A549 (cell line): ENCODE results near the gene SOX10. TPM values are rescaled to one million over a fixed set of nuclear protein-coding genes. Genes with fewer than 3 reads are reported as not detected.

Experiments
- ATAC-seq, 2 experiments: fragments of 200-7000 bp in 1 of 2; fragments of >200 bp in 1 of 2; cut with Nextera tagmentation in 1 of 2; cut with Tn5 transposase in 1 of 2; 3 replicates each; pipeline versions ENCODE4 v1.8.0 to v1.9.1; 2018 to 2020; ENCODE audit warnings: mild to moderate bottlenecking in 1 of 2, moderate library complexity in 1 of 2
- CTCF ChIA-PET: fragments of 300-600 bp; sonication (Branson Sonifier 250); formaldehyde crosslinking; extraction: SDS; loops from one replicate; lab custom pipeline; 2021; ENCODE audit warnings: antibody characterized with exemption, inconsistent platforms; lab: Yijun Ruan, JAX
- POLR2A ChIA-PET: fragments of 350-600 bp; formaldehyde crosslinking; extraction: SDS; loops from one replicate; lab custom pipeline; 2021; ENCODE audit warnings: antibody characterized with exemption, inconsistent platforms; lab: Yijun Ruan, JAX
- DNase-seq, 2 experiments: peaks; one replicate each; pipeline versions ENCODE4 v3.0.0 to v3.0.0-alpha.2; 2011 to 2016; ENCODE audit warnings: low read depth in 1 of 2, low spot score in 1 of 2
- FAIRE-seq: peaks from 2 replicates; lab custom pipeline; 2011; peaks lifted over from hg19 to GRCh38; lab: Jason Lieb, UNC
- H3K27ac ChIP-seq, 2 experiments: fragments of >200 bp; sonication (Bioruptor Twin); formaldehyde crosslinking; 3 replicates each; pipeline ENCODE4 v1.5.1; 2016 to 2017
- H3K4me1 ChIP-seq: fragments of >200 bp; sonication (Bioruptor Twin); formaldehyde crosslinking; 3 replicates; pipeline ENCODE4 v1.6.1; 2016
- H3K4me2 ChIP-seq: fragments of >200 bp; sonication (Bioruptor Twin); formaldehyde crosslinking; 3 replicates; pipeline ENCODE4 v1.6.1; 2016
- H3K4me3 ChIP-seq: fragments of >200 bp; sonication (Bioruptor Twin); formaldehyde crosslinking; 3 replicates; pipeline ENCODE4 v1.5.1; 2016
- H3K9me3 ChIP-seq: fragments of >200 bp; sonication (Bioruptor Twin); formaldehyde crosslinking; 3 replicates; pipeline ENCODE4 v1.6.1; 2016
- CBX2 ChIP-seq: fragments of 200-600 bp; sonication (generic); IDR thresholded peaks from 2 replicates; pipeline ENCODE4 v1.6.1; 2016; ENCODE audit warnings: low read depth, mild to moderate bottlenecking, borderline replicate concordance
- CHD4 ChIP-seq: fragments of 200-600 bp; sonication (generic); IDR thresholded peaks from 2 replicates; pipeline ENCODE4 v1.6.1; 2016; ENCODE audit warnings: antibody characterized with exemption, mild to moderate bottlenecking, borderline replicate concordance
- ESRRA ChIP-seq: fragments of 150-350 bp; IDR thresholded peaks from 2 replicates; pipeline ENCODE4 v1.6.1; 2014; ENCODE audit warnings: mild to moderate bottlenecking, low read length, borderline replicate concordance
- FOXS1 ChIP-seq: fragments of 250-450 bp; sonication (Bioruptor Pico); IDR thresholded peaks from 2 replicates; pipeline ENCODE4 v1.5.0; 2020; ENCODE audit warnings: mild to moderate bottlenecking, moderate library complexity
- HOXA7 ChIP-seq: fragments of 250-450 bp; sonication (Bioruptor Pico); IDR thresholded peaks from 2 replicates; pipeline ENCODE4 v1.5.0; 2020; ENCODE audit warnings: mild to moderate bottlenecking, moderate library complexity
- KDM5A ChIP-seq: fragments of 200-600 bp; sonication (generic); IDR thresholded peaks from 2 replicates; pipeline ENCODE4 v1.6.1; 2016; ENCODE audit warnings: antibody characterized with exemption, mild to moderate bottlenecking
- MAFK ChIP-seq: fragments of 450-650 bp; IDR thresholded peaks from 2 replicates; pipeline ENCODE4 v1.6.1; 2014; ENCODE audit not compliant: partially characterized antibody
- POLR2AphosphoS2 ChIP-seq: conservative IDR thresholded peaks from 2 replicates; pipeline ENCODE4 v1.6.1; 2012; ENCODE audit warnings: low read length, improper control_type of control experiment, inconsistent platforms
- SREBF2 ChIP-seq: fragments of 450-650 bp; IDR thresholded peaks from 2 replicates; pipeline ENCODE4 v1.6.1; 2014; ENCODE audit warnings: mild to moderate bottlenecking, moderate library complexity
- ZFP36 ChIP-seq: fragments of 450-650 bp; IDR thresholded peaks from 2 replicates; pipeline ENCODE4 v1.6.1; 2014; ENCODE audit warnings: borderline replicate concordance; ENCODE audit not compliant: partially characterized antibody
- ZSCAN20 ChIP-seq: fragments of 250-450 bp; sonication (Bioruptor Pico); IDR thresholded peaks from 2 replicates; pipeline ENCODE4 v1.8.0; 2022; ENCODE audit warnings: mild to moderate bottlenecking, moderate library complexity
- WGBS: methylation state at CpG from one replicate; pipeline ENCODE4 v1.1.6; 2017; ENCODE audit errors: missing lambda C conversion rate; 5-methylcytosine and 5-hydroxymethylcytosine counted together
- polyA plus RNA-seq, 4 experiments: library from polyadenylated mRNA; depleted of rRNA in 3 of 4; stranded (reverse); fragments of >200 nt; fragmentation: RNase III in 1 of 4; extraction: RNeasy Plus Mini Kit Qiagen cat#74134 plus additional on column Dnase treatment in 1 of 4; gene quantifications; 2 replicates in 3 of 4; 3 replicates in 1 of 4; pipeline ENCODE4 v1.2.3, GENCODE V29; 2011 to 2017
- TF ChIP-seq, protein P1 (sequence below): fragments of 200-600 bp; sonication (generic); IDR thresholded peaks from 2 replicates; pipeline ENCODE4 v1.6.1; 2016; ENCODE audit warnings: antibody characterized with exemption, mild to moderate bottlenecking, moderate library complexity
- TF ChIP-seq, protein P2 (sequence below): fragments of >200 bp; sonication (Bioruptor Twin); formaldehyde crosslinking; IDR thresholded peaks from 3 replicates; pipeline ENCODE4 v1.5.1; 2016

SOX10 gene
- polyA plus RNA-seq, 2 of the 4 experiments (the other 2 are of a cell fraction): not detected

DNA sequence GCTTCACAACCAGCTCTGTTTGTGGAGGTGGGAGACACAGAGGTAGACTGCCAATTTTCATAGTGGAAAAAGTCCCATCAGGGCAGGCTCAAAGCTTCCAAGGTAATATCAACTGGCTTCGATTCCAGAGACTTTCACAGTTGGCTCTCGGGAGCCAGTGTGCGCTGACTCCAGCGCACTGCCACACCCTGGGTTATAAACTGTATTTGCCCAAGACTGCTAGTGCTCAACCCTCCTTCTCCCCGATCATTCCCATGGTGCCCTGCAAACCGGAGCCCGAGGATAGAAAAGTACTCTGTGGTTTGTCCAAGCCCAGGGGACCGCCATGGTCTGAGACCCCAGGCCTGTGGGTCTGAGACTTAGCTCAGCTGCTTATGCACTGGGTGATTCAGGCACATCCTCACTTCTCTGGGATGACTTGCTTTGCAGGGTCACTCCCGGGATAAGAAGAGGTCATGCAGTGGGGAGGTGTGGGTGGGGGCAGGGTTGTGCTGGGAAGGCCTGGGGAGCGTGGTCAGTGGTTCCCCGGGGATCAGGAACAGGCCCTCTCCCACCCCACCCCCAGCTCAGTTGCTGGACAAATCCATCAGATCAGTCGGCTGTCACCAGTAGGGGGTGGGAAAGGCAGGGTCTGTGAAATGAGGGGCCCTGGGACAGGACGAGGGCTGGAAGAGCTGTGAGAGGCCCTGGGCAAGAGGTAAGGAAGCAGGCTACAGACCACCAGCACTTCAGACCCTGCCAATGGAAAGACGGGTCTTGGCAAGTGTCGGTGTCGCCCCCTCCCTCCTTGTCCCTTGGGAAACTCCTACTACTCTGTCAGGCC lies 46.2 kb upstream of the SOX10 start:
- ChIA-PET POLR2A (no interaction called here), CTCF (interaction anchor here (2.1 kb wide), 1 partner anchor 22 kb away, joined by 6 read pairs; no protein-coding TSS in a partner anchor)
- no peak for TF ChIP-seq CHD4
- no peak for TF ChIP-seq KDM5A
- no peak for TF ChIP-seq MAFK
- H3K4me2 ChIP-seq: no peak overlapping the region
- DNase-seq: no peak
- no peak overlapping the region for H3K4me3 ChIP-seq
- WGBS: 83% methylated on average over 8 of the region's 16 CpGs
- ATAC-seq: no peak
- H3K4me1 ChIP-seq: peaks cover 32% of the 10 kb centered on the region
- H3K27ac ChIP-seq: no peak overlapping the region
- H3K9me3 ChIP-seq: no peaks in the 10 kb centered on the region
- FAIRE-seq: no peak

DNA sequence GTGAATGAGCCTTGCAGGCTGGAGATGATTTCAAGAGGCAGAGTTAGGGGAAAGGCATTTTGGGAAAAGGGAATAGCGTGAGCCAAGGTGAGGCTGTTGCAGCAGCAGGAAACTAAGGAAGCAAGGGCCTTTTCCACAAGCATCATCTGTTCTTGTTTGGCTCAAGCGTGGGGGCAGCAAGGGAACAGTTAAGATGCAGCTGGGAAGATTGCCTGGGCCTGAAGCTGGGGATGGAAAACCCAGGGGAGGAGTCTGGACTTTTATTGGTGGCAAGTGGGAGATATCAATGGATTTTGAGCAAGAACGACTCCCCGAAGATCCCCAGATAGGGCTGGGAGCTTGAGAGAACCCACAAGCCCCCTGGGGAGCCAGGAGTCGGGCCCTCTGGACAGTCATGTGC lies 45.5 kb upstream of the SOX10 start:
- ATAC-seq (no peak), DNase-seq (no peak), FAIRE-seq (no peak)
- POLR2A ChIA-PET: no interaction called here
- Histone ChIP-seq H3K9me3 (no peaks in the 10 kb centered on the region), H3K4me2 (no peak overlapping the region), H3K4me1 (peaks cover 27% of the 10 kb centered on the region), H3K27ac (no peak overlapping the region), H3K4me3 (no peak overlapping the region)
- 64% methylated on average over 5 of the region's 5 CpGs for WGBS
- CTCF ChIA-PET: interaction anchor here (0.9 to 2.1 kb wide), 2 partner anchors 13 to 22 kb away, joined by 3 to 6 read pairs; no protein-coding TSS in a partner anchor
- TF ChIP-seq SREBF2 (no peak), HOXA7 (CRISPR knock-in tag) (no peak), ESRRA (no peak), ZSCAN20 (no peak), FOXS1 (CRISPR knock-in tag) (no peak)
- TF ChIP-seq, protein P1, sequence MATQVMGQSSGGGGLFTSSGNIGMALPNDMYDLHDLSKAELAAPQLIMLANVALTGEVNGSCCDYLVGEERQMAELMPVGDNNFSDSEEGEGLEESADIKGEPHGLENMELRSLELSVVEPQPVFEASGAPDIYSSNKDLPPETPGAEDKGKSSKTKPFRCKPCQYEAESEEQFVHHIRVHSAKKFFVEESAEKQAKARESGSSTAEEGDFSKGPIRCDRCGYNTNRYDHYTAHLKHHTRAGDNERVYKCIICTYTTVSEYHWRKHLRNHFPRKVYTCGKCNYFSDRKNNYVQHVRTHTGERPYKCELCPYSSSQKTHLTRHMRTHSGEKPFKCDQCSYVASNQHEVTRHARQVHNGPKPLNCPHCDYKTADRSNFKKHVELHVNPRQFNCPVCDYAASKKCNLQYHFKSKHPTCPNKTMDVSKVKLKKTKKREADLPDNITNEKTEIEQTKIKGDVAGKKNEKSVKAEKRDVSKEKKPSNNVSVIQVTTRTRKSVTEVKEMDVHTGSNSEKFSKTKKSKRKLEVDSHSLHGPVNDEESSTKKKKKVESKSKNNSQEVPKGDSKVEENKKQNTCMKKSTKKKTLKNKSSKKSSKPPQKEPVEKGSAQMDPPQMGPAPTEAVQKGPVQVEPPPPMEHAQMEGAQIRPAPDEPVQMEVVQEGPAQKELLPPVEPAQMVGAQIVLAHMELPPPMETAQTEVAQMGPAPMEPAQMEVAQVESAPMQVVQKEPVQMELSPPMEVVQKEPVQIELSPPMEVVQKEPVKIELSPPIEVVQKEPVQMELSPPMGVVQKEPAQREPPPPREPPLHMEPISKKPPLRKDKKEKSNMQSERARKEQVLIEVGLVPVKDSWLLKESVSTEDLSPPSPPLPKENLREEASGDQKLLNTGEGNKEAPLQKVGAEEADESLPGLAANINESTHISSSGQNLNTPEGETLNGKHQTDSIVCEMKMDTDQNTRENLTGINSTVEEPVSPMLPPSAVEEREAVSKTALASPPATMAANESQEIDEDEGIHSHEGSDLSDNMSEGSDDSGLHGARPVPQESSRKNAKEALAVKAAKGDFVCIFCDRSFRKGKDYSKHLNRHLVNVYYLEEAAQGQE: no peak
- TF ChIP-seq, protein P2, sequence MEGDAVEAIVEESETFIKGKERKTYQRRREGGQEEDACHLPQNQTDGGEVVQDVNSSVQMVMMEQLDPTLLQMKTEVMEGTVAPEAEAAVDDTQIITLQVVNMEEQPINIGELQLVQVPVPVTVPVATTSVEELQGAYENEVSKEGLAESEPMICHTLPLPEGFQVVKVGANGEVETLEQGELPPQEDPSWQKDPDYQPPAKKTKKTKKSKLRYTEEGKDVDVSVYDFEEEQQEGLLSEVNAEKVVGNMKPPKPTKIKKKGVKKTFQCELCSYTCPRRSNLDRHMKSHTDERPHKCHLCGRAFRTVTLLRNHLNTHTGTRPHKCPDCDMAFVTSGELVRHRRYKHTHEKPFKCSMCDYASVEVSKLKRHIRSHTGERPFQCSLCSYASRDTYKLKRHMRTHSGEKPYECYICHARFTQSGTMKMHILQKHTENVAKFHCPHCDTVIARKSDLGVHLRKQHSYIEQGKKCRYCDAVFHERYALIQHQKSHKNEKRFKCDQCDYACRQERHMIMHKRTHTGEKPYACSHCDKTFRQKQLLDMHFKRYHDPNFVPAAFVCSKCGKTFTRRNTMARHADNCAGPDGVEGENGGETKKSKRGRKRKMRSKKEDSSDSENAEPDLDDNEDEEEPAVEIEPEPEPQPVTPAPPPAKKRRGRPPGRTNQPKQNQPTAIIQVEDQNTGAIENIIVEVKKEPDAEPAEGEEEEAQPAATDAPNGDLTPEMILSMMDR: no peak

DNA sequence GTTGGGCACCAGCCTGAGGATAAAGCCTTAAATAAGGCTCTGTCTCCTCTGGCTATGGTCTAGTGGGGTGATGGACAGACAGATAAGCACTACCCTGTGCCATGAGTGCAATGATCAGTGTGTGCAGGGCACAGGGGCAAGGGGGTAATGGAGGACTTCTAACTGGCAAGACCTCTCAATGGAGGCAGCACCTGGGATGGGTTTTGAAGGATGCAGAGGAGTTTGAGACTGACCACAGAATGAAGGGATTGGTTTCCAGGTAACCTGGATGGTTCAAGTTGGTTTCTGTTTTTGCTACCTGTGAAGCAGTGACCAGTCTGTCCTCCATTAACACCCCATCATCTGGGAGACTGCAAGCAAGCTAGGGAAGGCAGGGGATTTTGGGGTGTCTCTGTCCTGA lies 45.0 kb upstream of the SOX10 start:
- no peak overlapping the region for H3K27ac ChIP-seq
- ATAC-seq: no peak
- DNase-seq: no peak
- no peak overlapping the region for H3K4me3 ChIP-seq
- no peak overlapping the region for H3K4me2 ChIP-seq
- POLR2A ChIA-PET: no interaction called here
- no peak for FAIRE-seq
- CTCF ChIA-PET: interaction anchor here (0.6 to 2.1 kb wide), 3 partner anchors 12 to 36 kb away, joined by 3 to 6 read pairs (median 3); no protein-coding TSS in a partner anchor
- H3K4me1 ChIP-seq: peaks cover 21% of the 10 kb centered on the region
- H3K9me3 ChIP-seq: no peaks in the 10 kb centered on the region
- TF ChIP-seq CBX2 (no peak), ZFP36 (no peak), POLR2AphosphoS2 (no peak), CHD4 (no peak)
